Activated CD4-positive, alpha-beta memory T cell treated with anti-CD3 and anti-CD28 coated beads, Interleukin-2, amount 10 ng/mL, durations not matched to agents 7 days and 5 days (primary cell): ENCODE measurements around the gene YBX2. TPM values are rescaled to one million over a fixed set of nuclear protein-coding genes. Genes with fewer than 3 reads are reported as not detected.

Source experiments
- CTCF ChIA-PET: fragments of 350-600 bp; sonication (Branson Sonifier 250); formaldehyde crosslinking; loops from one replicate; lab custom pipeline; 2021; ENCODE audit warnings: antibody characterized with exemption, inconsistent platforms; lab: Charles Lee
- POLR2A ChIA-PET: fragments of 350-600 bp; sonication (Branson Sonifier 250); formaldehyde crosslinking; loops from one replicate; lab custom pipeline; 2021; ENCODE audit warnings: antibody characterized with exemption; lab: Charles Lee
- DNase-seq: peaks from one replicate; pipeline ENCODE4 v3.0.0-alpha.2; 2020
- H3K27ac Mint-ChIP-seq: one replicate; pipeline ENCODE4 v1.8.0; 2021; ENCODE audit warnings: mild to moderate bottlenecking, mixed read lengths
- H3K27me3 Mint-ChIP-seq: one replicate; pipeline ENCODE4 v1.8.0; 2021; ENCODE audit warnings: mixed read lengths
- H3K36me3 Mint-ChIP-seq: one replicate; pipeline ENCODE4 v1.8.0; 2021; ENCODE audit warnings: low read depth, mixed read lengths
- H3K4me1 Mint-ChIP-seq: one replicate; pipeline ENCODE4 v1.8.0; 2021; ENCODE audit warnings: mixed read lengths
- H3K4me3 Mint-ChIP-seq: one replicate; pipeline ENCODE4 v1.8.0; 2021; ENCODE audit warnings: mild to moderate bottlenecking, mixed read lengths
- H3K9me3 Mint-ChIP-seq: one replicate; pipeline ENCODE4 v1.8.0; 2021; ENCODE audit warnings: mixed read lengths
- total RNA-seq, 2 experiments: library from RNA; stranded (reverse); gene quantifications; one replicate each; pipeline ENCODE4 v1.2.3, GENCODE V29; 2021

YBX2 gene
- total RNA-seq, 2 experiments from 2014 or later, result 1.5 to 1.6 TPM

- Mint-ChIP-seq H3K4me3 (no peak overlapping the region), H3K9me3 (no peaks in the 10 kb centered on the region), H3K27ac (no peak overlapping the region), H3K4me1 (peaks cover 29% of the 10 kb centered on the region), H3K36me3 (no peaks in the 10 kb centered on the region), H3K27me3 (peaks cover 42% of the 10 kb centered on the region)
- no peak for DNase-seq
- CTCF ChIA-PET, result interaction anchor here (1.0 kb wide), 1 partner anchor 73 kb away, joined by 4 read pairs; no protein-coding TSS in a partner anchor
- POLR2A ChIA-PET, result interaction anchor here (1.2 to 1.9 kb wide), 2 partner anchors 16 to 144 kb away, joined by 3 to 4 read pairs; no protein-coding TSS in a partner anchor
Measured at GRCh38 chr17:7293159-7293558, 1.3 kb downstream of the YBX2 start.

DNA sequence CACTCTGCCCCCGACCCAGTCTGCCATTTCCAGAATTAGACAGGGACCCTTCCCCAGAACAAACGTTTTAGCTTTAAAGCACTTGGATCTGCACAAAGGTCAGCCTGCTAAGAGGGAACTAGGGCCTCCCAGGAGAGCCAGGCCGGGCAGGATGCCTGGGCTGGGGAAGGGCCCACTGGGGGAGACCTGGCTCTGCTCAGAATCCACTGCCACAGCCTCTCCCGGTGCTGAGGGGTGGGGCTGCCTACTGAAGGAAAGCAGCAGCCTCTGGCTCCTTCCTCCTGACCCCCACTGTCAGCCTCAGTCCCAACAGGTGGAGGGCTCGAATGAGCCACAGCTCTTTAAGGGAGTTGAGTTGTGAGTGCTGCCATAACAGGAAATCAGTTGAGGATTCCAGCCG, 1.7 kb downstream of the YBX2 start:
- POLR2A ChIA-PET, result interaction anchor here (1.2 to 1.9 kb wide), 2 partner anchors 17 to 144 kb away, joined by 3 to 4 read pairs; no protein-coding TSS in a partner anchor

DNA sequence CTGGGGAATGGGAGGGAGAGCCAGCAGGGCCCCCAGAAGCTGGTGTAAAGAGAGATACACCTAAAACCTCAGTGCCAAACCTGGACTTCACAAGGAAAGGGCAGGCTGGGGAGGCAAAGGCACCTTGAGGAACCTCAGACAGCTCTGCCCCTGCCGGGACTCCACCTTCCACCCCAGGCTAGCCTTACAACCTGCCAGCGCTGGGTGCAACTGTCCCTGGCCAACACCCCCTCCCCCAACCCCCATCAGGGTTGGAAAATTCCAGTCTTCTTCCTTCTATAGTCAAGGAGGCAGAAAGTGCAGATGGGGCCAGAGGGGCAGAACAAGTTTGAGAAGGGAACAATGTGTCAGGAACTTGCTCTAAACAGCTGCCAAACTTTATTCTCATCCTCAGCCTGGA, 2.2 kb downstream of the YBX2 start:
- H3K4me1 Mint-ChIP-seq, result peaks cover 29% of the 10 kb centered on the region
- H3K27me3 Mint-ChIP-seq, result peaks cover 52% of the 10 kb centered on the region
- no peak overlapping the region for H3K27ac Mint-ChIP-seq
- no peak for DNase-seq
- no peak overlapping the region for H3K4me3 Mint-ChIP-seq
- ChIA-PET CTCF (interaction anchor here (1.5 kb wide), 1 partner anchor 72 kb away, joined by 3 read pairs; the partner anchor contains the start of genes ACADVL and DLG4), POLR2A (interaction anchor here (1.2 to 1.9 kb wide), 2 partner anchors 17 to 145 kb away, joined by 3 to 4 read pairs; no protein-coding TSS in a partner anchor)
- no peaks in the 10 kb centered on the region for H3K9me3 Mint-ChIP-seq
- no peaks in the 10 kb centered on the region for H3K36me3 Mint-ChIP-seq

More for the DNA sequence above, 1.7 kb downstream of the YBX2 start:
- peaks cover 29% of the 10 kb centered on the region for H3K4me1 Mint-ChIP-seq
- peaks cover 46% of the 10 kb centered on the region for H3K27me3 Mint-ChIP-seq
- H3K9me3 Mint-ChIP-seq, result no peaks in the 10 kb centered on the region
- CTCF ChIA-PET, result no interaction called here
- H3K27ac Mint-ChIP-seq, result no peak overlapping the region
- DNase-seq, result no peak
- H3K4me3 Mint-ChIP-seq, result no peak overlapping the region
- no peaks in the 10 kb centered on the region for H3K36me3 Mint-ChIP-seq

DNA sequence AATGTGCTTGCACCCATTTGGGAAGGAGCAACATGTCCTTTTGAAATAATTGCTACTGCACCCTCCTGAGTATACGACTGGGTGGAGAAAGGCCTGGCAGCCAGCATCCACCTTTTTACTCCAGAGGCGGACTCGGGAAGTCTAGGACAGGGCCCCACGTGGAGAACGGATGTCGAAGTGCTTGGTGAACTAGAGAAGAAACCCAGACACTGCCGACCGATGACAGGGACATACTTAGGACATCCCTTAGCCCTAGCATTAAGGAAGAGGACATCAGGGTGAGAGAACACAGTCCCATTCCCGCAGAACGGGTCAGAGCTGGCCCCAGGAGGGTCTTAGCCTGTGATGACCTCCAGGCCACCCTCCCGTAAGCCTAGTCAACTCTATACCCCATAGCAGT, 3.8 kb downstream of the YBX2 start:
- POLR2A ChIA-PET, result no interaction called here
- peaks cover 18% of the 10 kb centered on the region for H3K4me1 Mint-ChIP-seq
- no peaks in the 10 kb centered on the region for H3K9me3 Mint-ChIP-seq
- no peaks in the 10 kb centered on the region for H3K36me3 Mint-ChIP-seq
- CTCF ChIA-PET, result interaction anchor here (1.4 kb wide), 1 partner anchor 9 kb away, joined by 5 read pairs; no protein-coding TSS in a partner anchor
- no peak overlapping the region for H3K27ac Mint-ChIP-seq
- no peak overlapping the region for H3K4me3 Mint-ChIP-seq
- peaks cover 54% of the 10 kb centered on the region for H3K27me3 Mint-ChIP-seq
- no peak for DNase-seq

DNA sequence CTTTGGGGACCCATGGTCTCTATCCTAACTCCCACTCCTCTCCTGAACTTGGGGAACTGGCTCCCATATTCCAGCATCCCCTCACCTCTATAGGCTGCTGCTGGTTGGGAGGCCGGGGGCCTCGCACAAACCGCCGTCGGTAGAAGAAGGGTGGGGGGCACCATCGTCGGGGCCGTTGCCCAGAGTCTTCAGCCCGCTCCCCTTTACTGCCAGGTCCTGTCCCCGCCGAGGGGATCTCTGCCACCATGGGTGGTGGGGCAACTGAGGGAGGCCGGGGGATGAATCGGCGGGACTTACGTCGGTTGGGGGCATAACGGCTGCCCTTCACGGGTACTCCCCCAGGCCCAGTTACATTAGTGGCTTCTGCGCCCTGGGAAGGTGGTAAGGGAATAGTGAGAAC, 4.3 kb downstream of the YBX2 start:
- Mint-ChIP-seq H3K36me3 (no peaks in the 10 kb centered on the region), H3K4me3 (no peak overlapping the region)

DNA sequence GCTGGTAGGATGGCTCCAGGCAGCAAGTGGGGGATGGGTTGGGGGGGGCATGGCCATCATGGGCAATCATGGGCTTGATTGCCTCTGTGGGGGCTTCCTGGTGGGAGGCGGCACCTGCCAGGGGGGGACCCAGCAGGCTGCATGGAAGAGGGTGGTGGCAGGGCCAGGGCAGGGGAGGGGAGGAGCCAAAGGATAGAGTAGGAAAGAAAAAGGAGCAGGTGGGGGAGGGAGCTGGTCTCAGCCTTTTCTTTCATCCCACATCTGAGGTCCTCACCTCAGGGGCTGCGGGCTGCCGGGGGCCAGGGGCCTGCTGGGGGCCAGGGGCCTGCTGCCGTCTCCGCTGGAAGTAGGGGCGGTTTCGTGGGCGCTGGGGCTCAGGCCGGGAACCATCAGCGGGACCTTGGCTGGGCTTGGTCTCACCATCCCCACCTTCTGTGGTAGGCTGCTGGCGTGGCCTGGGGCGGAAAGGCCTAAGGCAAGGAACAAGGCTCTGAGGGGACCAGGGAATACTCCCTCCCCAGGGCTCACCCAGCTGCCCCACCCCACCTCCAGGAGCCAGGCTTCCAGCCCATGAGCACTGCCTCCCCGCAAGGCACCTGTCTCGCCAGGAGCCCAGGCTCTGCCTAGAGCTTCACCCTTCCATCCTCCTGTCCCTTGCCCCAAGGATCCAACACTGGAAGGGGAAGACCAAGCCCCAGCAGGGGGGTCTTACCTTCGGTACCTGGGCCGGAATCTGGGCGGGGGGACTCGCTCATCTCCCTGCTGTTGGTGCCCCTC, 5.0 kb downstream of the YBX2 start:
- POLR2A ChIA-PET, result no interaction called here
- CTCF ChIA-PET, result interaction anchor here (1.4 kb wide), 1 partner anchor 10 kb away, joined by 5 read pairs; no protein-coding TSS in a partner anchor
- no peak for DNase-seq
- Mint-ChIP-seq H3K9me3 (no peaks in the 10 kb centered on the region), H3K4me3 (no peak overlapping the region), H3K27me3 (peaks cover 48% of the 10 kb centered on the region), H3K4me1 (peaks cover 9% of the 10 kb centered on the region), H3K27ac (no peak overlapping the region), H3K36me3 (no peaks in the 10 kb centered on the region)

More for the DNA sequence above, 4.3 kb downstream of the YBX2 start:
- CTCF ChIA-PET, result interaction anchor here (1.4 kb wide), 1 partner anchor 9 kb away, joined by 5 read pairs; no protein-coding TSS in a partner anchor
- Mint-ChIP-seq H3K9me3 (no peaks in the 10 kb centered on the region), H3K4me1 (peaks cover 13% of the 10 kb centered on the region), H3K27me3 (peaks cover 52% of the 10 kb centered on the region), H3K27ac (no peak overlapping the region)
- POLR2A ChIA-PET, result no interaction called here
- DNase-seq, result no peak

- CTCF ChIA-PET, result interaction anchor here (2.1 kb wide), 1 partner anchor 11 kb away, joined by 13 read pairs; no protein-coding TSS in a partner anchor
- Mint-ChIP-seq H3K9me3 (no peaks in the 10 kb centered on the region), H3K4me3 (no peak overlapping the region), H3K27ac (no peak overlapping the region), H3K27me3 (peaks cover 51% of the 10 kb centered on the region), H3K36me3 (no peaks in the 10 kb centered on the region), H3K4me1 (peaks cover 17% of the 10 kb centered on the region)
- POLR2A ChIA-PET, result interaction anchor here (0.8 kb wide), 1 partner anchor 401 kb away, joined by 3 read pairs; no protein-coding TSS in a partner anchor
- DNase-seq, result no peak
Measured at GRCh38 chr17:7285679-7286078, 8.8 kb downstream of the YBX2 start.

DNA sequence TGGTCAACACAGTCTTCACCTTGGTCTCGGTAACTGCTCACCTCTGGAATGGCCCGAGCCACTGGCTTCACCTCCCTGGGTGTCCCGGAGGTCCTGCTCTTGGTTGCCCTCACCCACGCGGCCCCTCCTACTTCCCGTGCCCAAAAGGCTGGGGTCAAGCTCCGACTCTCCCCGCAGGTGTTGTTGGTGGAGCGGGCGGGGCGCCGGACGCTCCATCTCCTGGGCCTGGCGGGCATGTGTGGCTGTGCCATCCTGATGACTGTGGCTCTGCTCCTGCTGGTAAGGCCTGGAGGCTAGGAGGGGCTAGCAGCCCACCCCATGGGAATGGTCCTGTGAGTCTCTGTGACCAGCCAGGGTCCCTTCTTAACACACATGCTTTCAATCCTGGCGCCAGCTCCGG, 9.5 kb downstream of the YBX2 start:
- no peaks in the 10 kb centered on the region for H3K36me3 Mint-ChIP-seq
- H3K4me1 Mint-ChIP-seq, result peaks cover 24% of the 10 kb centered on the region
- peaks cover 49% of the 10 kb centered on the region for H3K27me3 Mint-ChIP-seq
- DNase-seq, result no peak
- POLR2A ChIA-PET, result interaction anchor here (1.5 kb wide), 1 partner anchor 51 kb away, joined by 3 read pairs; the partner anchor contains the start of gene ACAP1
- no peaks in the 10 kb centered on the region for H3K9me3 Mint-ChIP-seq
- no peak overlapping the region for H3K4me3 Mint-ChIP-seq
- H3K27ac Mint-ChIP-seq, result no peak overlapping the region
- CTCF ChIA-PET, result interaction anchor here (2.1 kb wide), 1 partner anchor 12 kb away, joined by 13 read pairs; no protein-coding TSS in a partner anchor

DNA sequence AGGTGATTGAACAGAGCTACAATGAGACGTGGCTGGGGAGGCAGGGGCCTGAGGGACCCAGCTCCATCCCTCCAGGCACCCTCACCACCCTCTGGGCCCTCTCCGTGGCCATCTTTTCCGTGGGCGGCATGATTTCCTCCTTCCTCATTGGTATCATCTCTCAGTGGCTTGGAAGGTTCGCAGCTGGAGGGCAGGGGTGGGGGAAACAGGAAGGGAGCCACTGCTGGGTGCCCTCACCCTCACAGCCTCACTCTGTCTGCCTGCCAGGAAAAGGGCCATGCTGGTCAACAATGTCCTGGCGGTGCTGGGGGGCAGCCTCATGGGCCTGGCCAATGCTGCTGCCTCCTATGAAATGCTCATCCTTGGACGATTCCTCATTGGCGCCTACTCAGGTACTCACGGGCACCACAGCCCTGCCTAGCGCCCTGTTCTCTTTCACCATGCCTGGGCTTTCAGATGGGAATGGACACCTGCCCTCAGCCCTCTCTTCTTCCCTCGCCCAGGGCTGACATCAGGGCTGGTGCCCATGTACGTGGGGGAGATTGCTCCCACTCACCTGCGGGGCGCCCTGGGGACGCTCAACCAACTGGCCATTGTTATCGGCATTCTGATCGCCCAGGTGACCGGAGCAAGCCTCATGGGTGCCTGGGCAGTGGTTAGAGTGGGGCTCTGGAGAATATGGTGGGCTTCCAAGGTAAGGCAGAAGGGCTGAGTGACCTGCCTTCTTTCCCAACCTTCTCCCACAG, 10.8 kb downstream of the YBX2 start:
- H3K9me3 Mint-ChIP-seq, result no peaks in the 10 kb centered on the region
- H3K4me3 Mint-ChIP-seq, result no peak overlapping the region
- DNase-seq, result no peak
- H3K4me1 Mint-ChIP-seq, result peaks cover 24% of the 10 kb centered on the region
- CTCF ChIA-PET, result interaction anchor here (1.1 kb wide), 1 partner anchor 13 kb away, joined by 4 read pairs; no protein-coding TSS in a partner anchor
- H3K27ac Mint-ChIP-seq, result no peak overlapping the region
- no peaks in the 10 kb centered on the region for H3K36me3 Mint-ChIP-seq
- peaks cover 49% of the 10 kb centered on the region for H3K27me3 Mint-ChIP-seq
- POLR2A ChIA-PET, result interaction anchor here (1.3 to 1.5 kb wide), 2 partner anchors 14 to 53 kb away, joined by 3 read pairs; partner anchors contain the start of gene ACAP1

- DNase-seq, result no peak
- no peaks in the 10 kb centered on the region for H3K9me3 Mint-ChIP-seq
- H3K27ac Mint-ChIP-seq, result no peak overlapping the region
- no peaks in the 10 kb centered on the region for H3K36me3 Mint-ChIP-seq
- no peak overlapping the region for H3K4me3 Mint-ChIP-seq
- CTCF ChIA-PET, result interaction anchor here (1.5 kb wide), 1 partner anchor 13 kb away, joined by 9 read pairs; no protein-coding TSS in a partner anchor
- H3K27me3 Mint-ChIP-seq, result peaks cover 41% of the 10 kb centered on the region
- POLR2A ChIA-PET, result interaction anchor here (1.3 to 1.6 kb wide), 3 partner anchors 15 to 202 kb away, joined by 3 to 4 read pairs (median 3); partner anchors contain the start of gene POLR2A
- peaks cover 24% of the 10 kb centered on the region for H3K4me1 Mint-ChIP-seq
Measured at GRCh38 chr17:7282752-7283321, 11.6 kb downstream of the YBX2 start.

- CTCF ChIA-PET, result interaction anchor here (1.5 kb wide), 1 partner anchor 14 kb away, joined by 9 read pairs; no protein-coding TSS in a partner anchor
- Mint-ChIP-seq H3K9me3 (no peaks in the 10 kb centered on the region), H3K27me3 (peaks cover 35% of the 10 kb centered on the region), H3K27ac (no peak overlapping the region), H3K4me1 (peaks cover 24% of the 10 kb centered on the region), H3K4me3 (peak overlapping the region; percentile 56), H3K36me3 (no peaks in the 10 kb centered on the region)
- no peak for DNase-seq
- POLR2A ChIA-PET, result interaction anchor here (1.1 to 1.6 kb wide), 4 partner anchors 16 to 280 kb away, joined by 3 to 4 read pairs (median 3); partner anchors contain the start of genes POLR2A and SENP3
Measured at GRCh38 chr17:7281953-7282751, 12.3 kb downstream of the YBX2 start.
